Natural killer cell (primary cell): Measurements from ENCODE around the gene FAM107B. TPM values are rescaled to one million over a fixed set of nuclear protein-coding genes. Genes with fewer than 3 reads are reported as not detected.

Experiments
- ATAC-seq, 3 donors: fragments of 150-1000 bp in 2 of 3; fragments of 200-7000 bp in 1 of 3; cut with Tn5 transposase; 1 replicate in 1 of 3; 2 replicates in 2 of 3; pipeline ENCODE4 v1.10.0; 2021; ENCODE audit warnings: mild to moderate bottlenecking in 2 of 3, moderate library complexity in 2 of 3
- DNase-seq, 2 donors: peaks; one replicate each; pipeline versions ENCODE4 v3.0.0 to v3.0.0-alpha.2; 2013 to 2021; ENCODE audit warnings: mixed read lengths in 1 of 2
- H3K27ac ChIP-seq: one replicate; pipeline ENCODE4 v1.5.1; 2013; ENCODE audit warnings: mild to moderate bottlenecking, low read length
- H3K27me3 ChIP-seq: one replicate; pipeline ENCODE4 v1.6.1; 2013; ENCODE audit warnings: low read length; ENCODE audit not compliant: control insufficient read depth, insufficient read depth
- H3K36me3 ChIP-seq: one replicate; pipeline ENCODE4 v1.6.1; 2013; ENCODE audit warnings: low read length; ENCODE audit not compliant: control insufficient read depth, insufficient read depth
- H3K4me1 ChIP-seq: one replicate; pipeline ENCODE4 v1.6.1; 2013; ENCODE audit warnings: low read length; ENCODE audit not compliant: control insufficient read depth, insufficient read depth
- H3K4me3 ChIP-seq: one replicate; pipeline ENCODE4 v1.5.1; 2013; ENCODE audit warnings: low read length
- H3K9me3 ChIP-seq: one replicate; pipeline ENCODE4 v1.6.1; 2013; ENCODE audit warnings: low read length; ENCODE audit not compliant: control insufficient read depth, insufficient read depth
- H3K27ac Mint-ChIP-seq, 2 donors: one replicate each; pipeline ENCODE4 v1.8.0; 2022; ENCODE audit warnings: mild to moderate bottlenecking in 2 of 2, mixed read lengths in 2 of 2, moderate library complexity in 1 of 2
- H3K27me3 Mint-ChIP-seq, 2 donors: one replicate each; pipeline ENCODE4 v1.8.0; 2022; ENCODE audit warnings: low read depth in 2 of 2, mixed read lengths in 2 of 2
- H3K36me3 Mint-ChIP-seq: one replicate; pipeline ENCODE4 v1.8.0; 2022; ENCODE audit warnings: mixed read lengths
- H3K4me1 Mint-ChIP-seq, 2 donors: one replicate each; pipeline ENCODE4 v1.8.0; 2022; ENCODE audit warnings: mixed read lengths in 2 of 2
- H3K4me3 Mint-ChIP-seq: one replicate; pipeline ENCODE4 v1.8.0; 2022; ENCODE audit warnings: mild to moderate bottlenecking, moderate library complexity, mixed read lengths
- H3K9me3 Mint-ChIP-seq, 2 donors: one replicate each; pipeline ENCODE4 v1.8.0; 2022; ENCODE audit warnings: mixed read lengths in 2 of 2
- CTCF ChIP-seq: fragments of 200-600 bp; IDR thresholded peaks from one replicate; pipeline ENCODE4 v1.8.0; 2022; ENCODE audit warnings: antibody characterized with exemption
- WGBS: methylation state at CpG from one replicate; pipeline ENCODE4 v1.1.7; 2013; ENCODE audit warnings: missing lambda C conversion rate; ENCODE audit not compliant: insufficient coverage; 5-methylcytosine and 5-hydroxymethylcytosine counted together
- intact Hi-C: fragments of 100-400 bp; cut with micrococcal nuclease; formaldehyde crosslinking; loops from one replicate; pipeline ENCODE4 v1.14.2; 2022
- total RNA-seq, 4 donors: library from RNA; stranded (reverse); fragments of 120-200 nt in 1 of 4; gene quantifications; one replicate each; pipeline versions ENCODE4 v1.2.3 to v1.2.4, GENCODE V29; 2013 to 2022

FAM107B gene
- total RNA-seq, 3 donors from 2014 or later (not counting 1 experiment from before 2014, with no cell fraction given): 165 to 226 (median 224) TPM

- no peak for DNase-seq
- H3K36me3 Mint-ChIP-seq: no peaks in the 10 kb centered on the region
- Histone ChIP-seq H3K27ac (no peak overlapping the region), H3K4me1 (no peaks in the 10 kb centered on the region), H3K27me3 (no peaks in the 10 kb centered on the region), H3K9me3 (no peaks in the 10 kb centered on the region), H3K36me3 (no peaks in the 10 kb centered on the region), H3K4me3 (no peak overlapping the region)
- no peaks in the 10 kb centered on the region for H3K9me3 Mint-ChIP-seq
- WGBS: 82% methylated on average over 3 of the region's 3 CpGs
- no peak overlapping the region for H3K27ac Mint-ChIP-seq
- ATAC-seq: no peak
- TF ChIP-seq CTCF: no peak
- intact Hi-C loops: no loop called here
- H3K27me3 Mint-ChIP-seq: peaks cover 0 to 3% of the 10 kb centered on the region in 2 donors
- H3K4me1 Mint-ChIP-seq: peaks cover 0 to 8% of the 10 kb centered on the region in 2 donors
- H3K4me3 Mint-ChIP-seq: no peak overlapping the region
Observed at GRCh38 chr10:14698829-14699170, 75.9 kb downstream of the FAM107B start.

GRCh38 chr10:14698111-14698828, 76.4 kb downstream of the FAM107B start:
- WGBS: 91% methylated on average over 6 of the region's 6 CpGs
- H3K27ac Mint-ChIP-seq: no peak overlapping the region
- no peak for ATAC-seq

GRCh38 chr10:14697281-14697680, 77.4 kb downstream of the FAM107B start:
- no peak for DNase-seq
- Mint-ChIP-seq H3K9me3 (no peaks in the 10 kb centered on the region), H3K4me1 (peaks cover 0 to 8% of the 10 kb centered on the region in 2 donors), H3K36me3 (no peaks in the 10 kb centered on the region), H3K4me3 (no peak overlapping the region), H3K27me3 (peaks cover 0 to 3% of the 10 kb centered on the region in 2 donors), H3K27ac (no peak overlapping the region)
- WGBS: 94% methylated on average over 4 of the region's 5 CpGs
- Histone ChIP-seq H3K4me1 (no peaks in the 10 kb centered on the region), H3K27ac (no peak overlapping the region), H3K9me3 (no peaks in the 10 kb centered on the region), H3K4me3 (no peak overlapping the region), H3K36me3 (no peaks in the 10 kb centered on the region), H3K27me3 (no peaks in the 10 kb centered on the region)
- ATAC-seq: no peak
- TF ChIP-seq CTCF: no peak
- intact Hi-C loops: no loop called here

More at GRCh38 chr10:14698111-14698828, 76.4 kb downstream of the FAM107B start:
- Histone ChIP-seq H3K27ac (no peak overlapping the region), H3K36me3 (no peaks in the 10 kb centered on the region), H3K4me1 (no peaks in the 10 kb centered on the region), H3K4me3 (no peak overlapping the region), H3K27me3 (no peaks in the 10 kb centered on the region), H3K9me3 (no peaks in the 10 kb centered on the region)
- peaks cover 0 to 3% of the 10 kb centered on the region in 2 donors for H3K27me3 Mint-ChIP-seq
- TF ChIP-seq CTCF: no peak
- H3K4me3 Mint-ChIP-seq: no peak overlapping the region
- no peak for DNase-seq
- H3K9me3 Mint-ChIP-seq: no peaks in the 10 kb centered on the region
- H3K4me1 Mint-ChIP-seq: peaks cover 0 to 8% of the 10 kb centered on the region in 2 donors
- intact Hi-C loops: no loop called here
- H3K36me3 Mint-ChIP-seq: no peaks in the 10 kb centered on the region

GRCh38 chr10:14696821-14697220, 77.9 kb downstream of the FAM107B start:
- no peak for TF ChIP-seq CTCF
- H3K27ac ChIP-seq: no peak overlapping the region
- no peak overlapping the region for H3K4me3 ChIP-seq
- H3K36me3 ChIP-seq: no peaks in the 10 kb centered on the region
- H3K9me3 ChIP-seq: no peaks in the 10 kb centered on the region
- H3K4me1 Mint-ChIP-seq: peaks cover 0 to 8% of the 10 kb centered on the region in 2 donors
- no peak for ATAC-seq
- intact Hi-C loops: no loop called here
- H3K4me1 ChIP-seq: no peaks in the 10 kb centered on the region
- H3K9me3 Mint-ChIP-seq: no peaks in the 10 kb centered on the region
- no peak for DNase-seq
- H3K27me3 Mint-ChIP-seq: peaks cover 0 to 3% of the 10 kb centered on the region in 2 donors
- WGBS: 92% methylated on average over 4 of the region's 5 CpGs
- no peaks in the 10 kb centered on the region for H3K36me3 Mint-ChIP-seq
- H3K27ac Mint-ChIP-seq: no peak overlapping the region
- H3K4me3 Mint-ChIP-seq: no peak overlapping the region
- no peaks in the 10 kb centered on the region for H3K27me3 ChIP-seq
